K562 (cell line): ENCODE results near the gene KIN. TPM values are rescaled to one million over a fixed set of nuclear protein-coding genes. Genes with fewer than 3 reads are reported as not detected.

Experiments used
- ATAC-seq: fragments of 200-7000 bp; cut with Tn5 transposase; 3 replicates; pipeline ENCODE4 v1.9.1; 2020; ENCODE audit warnings: moderate library complexity
- BruUV-seq: library from RNA; stranded (reverse); fragments of 400-500 nt; replicated peaks from 2 replicates; lab custom pipeline; 2021; lab: Mats Ljungman, UMichigan
- CTCF ChIA-PET: fragments of 300-600 bp; formaldehyde crosslinking; extraction: SDS; loops from one replicate; lab custom pipeline; 2021; ENCODE audit warnings: low intra/inter-chr PET ratio; lab: Yijun Ruan, JAX
- POLR2A ChIA-PET: fragments of 300-600, 350-650 bp; sonication (Branson Sonifier 250); formaldehyde crosslinking; extraction: SDS; loops from one replicate; lab custom pipeline; 2021; ENCODE audit warnings: antibody characterized with exemption, inconsistent platforms; lab: Yijun Ruan, JAX
- DNase-seq, 4 experiments: peaks; one replicate each; pipeline versions ENCODE4 v3.0.0 to v3.0.0-alpha.2; 2011 to 2018; ENCODE audit warnings: low spot score in 3 of 4, mixed read lengths in 3 of 4; ENCODE audit errors: extremely low read depth in 1 of 4
- FAIRE-seq: peaks from 2 replicates; lab custom pipeline; 2011; peaks lifted over from hg19 to GRCh38; lab: Jason Lieb, UNC
- H2AFZ ChIP-seq: 2 replicates; pipeline ENCODE4 v1.6.0; 2011; ENCODE audit warnings: low read depth, low read length, control low read depth, inconsistent platforms
- H3K27ac ChIP-seq: fragments of 200-600 bp; 3 replicates; pipeline ENCODE4 v1.8.0; 2011; ENCODE audit warnings: low read depth, mild to moderate bottlenecking, control low read depth, inconsistent platforms, low read length, moderate library complexity, mixed read lengths; ENCODE audit errors: extremely low read depth
- H3K27me3 ChIP-seq, 2 experiments: fragments of 300-600 bp in 1 of 2; 2 replicates in 1 of 2; 3 replicates in 1 of 2; pipeline versions ENCODE4 v1.6.0 to v1.8.0; 2011; ENCODE audit warnings: inconsistent platforms in 2 of 2, low read length in 2 of 2, mild to moderate bottlenecking in 1 of 2, mixed read lengths in 1 of 2, moderate library complexity in 1 of 2; ENCODE audit not compliant: control insufficient read depth in 2 of 2, insufficient read depth in 2 of 2
- H3K36me3 ChIP-seq: fragments of 300-600 bp; 3 replicates; pipeline ENCODE4 v1.8.0; 2011; ENCODE audit warnings: mild to moderate bottlenecking, low read length, inconsistent platforms; ENCODE audit not compliant: control insufficient read depth, insufficient read depth
- H3K4me1 ChIP-seq, 2 experiments: fragments of 200-600 bp in 1 of 2; replicated peaks in 1 of 2; 2 replicates in 1 of 2; 3 replicates in 1 of 2; pipeline versions ENCODE4 v1.5.1 to v1.8.0; 2011; ENCODE audit warnings: inconsistent platforms in 2 of 2, low read length in 2 of 2, mild to moderate bottlenecking in 1 of 2, mixed read lengths in 1 of 2, moderate library complexity in 1 of 2; ENCODE audit not compliant: control insufficient read depth in 2 of 2, insufficient read depth in 2 of 2
- H3K4me2 ChIP-seq: 2 replicates; pipeline ENCODE4 v1.6.1; 2011; ENCODE audit warnings: low read length, control low read depth, inconsistent platforms, mixed read lengths; ENCODE audit not compliant: insufficient read depth
- H3K4me3 ChIP-seq: fragments of 200-600 bp; sonication (generic), shearing (Covaris generic); 2 replicates; pipeline ENCODE4 v1.5.1; 2016; ENCODE audit warnings: control low read depth, inconsistent platforms
- H3K79me2 ChIP-seq: fragments of 200-600 bp; 3 replicates; pipeline ENCODE4 v1.8.0; 2011; ENCODE audit warnings: low read length, inconsistent platforms; ENCODE audit not compliant: control insufficient read depth, insufficient read depth
- H3K9ac ChIP-seq, 2 experiments: 2 replicates each; pipeline versions ENCODE4 v1.6.0 to v1.6.1; 2011; ENCODE audit warnings: low read depth in 2 of 2, low read length in 2 of 2, control low read depth in 1 of 2, inconsistent platforms in 1 of 2, mild to moderate bottlenecking in 1 of 2, mixed read lengths in 1 of 2; ENCODE audit not compliant: insufficient read depth in 1 of 2
- H3K9me1 ChIP-seq: one replicate; pipeline ENCODE4 v1.6.0; 2011; ENCODE audit warnings: inconsistent platforms, mild to moderate bottlenecking, low read length, moderate library complexity; ENCODE audit not compliant: control insufficient read depth, insufficient read depth
- H3K9me3 ChIP-seq: replicated peaks from 2 replicates; pipeline ENCODE4 v1.5.1; 2011; ENCODE audit warnings: low read depth, low read length, inconsistent platforms; ENCODE audit not compliant: control insufficient read depth, insufficient read depth
- H4K20me1 ChIP-seq: replicated peaks from 2 replicates; pipeline ENCODE4 v1.6.1; 2011; ENCODE audit warnings: low read length, inconsistent platforms, mixed read lengths; ENCODE audit not compliant: control insufficient read depth, insufficient read depth
- CEBPG ChIP-seq, 3 experiments: fragments of 200-800 bp in 1 of 3; sonication (Bioruptor generic) in 1 of 3; sonication (generic) in 1 of 3; formaldehyde crosslinking in 1 of 3; IDR thresholded peaks in 2 of 3; conservative IDR thresholded peaks in 1 of 3; 2 replicates each; pipeline versions ENCODE4 v1.6.1 to v1.8.0; 2016 to 2022; ENCODE audit warnings: missing compliant biosample characterization in 2 of 3, missing genetic modification characterization in 2 of 3, mild to moderate bottlenecking in 1 of 3, missing genetic modification reagents in 1 of 3
- CREB3L1 ChIP-seq: fragments of 450-650 bp; IDR thresholded peaks from 2 replicates; pipeline ENCODE4 v1.6.1; 2014; ENCODE audit warnings: low read depth, mild to moderate bottlenecking, moderate library complexity, borderline replicate concordance
- DEAF1 ChIP-seq: fragments of 450-650 bp; formaldehyde crosslinking; IDR thresholded peaks from 2 replicates; pipeline ENCODE4 v1.4.0; 2020; ENCODE audit warnings: mild to moderate bottlenecking, moderate library complexity
- DPF2 ChIP-seq: fragments of 450-650 bp; IDR thresholded peaks from 2 replicates; pipeline ENCODE4 v1.6.1; 2016
- ERF ChIP-seq: fragments of 450-650 bp; formaldehyde crosslinking; IDR thresholded peaks from 2 replicates; pipeline ENCODE4 v1.4.0; 2020; ENCODE audit warnings: mild to moderate bottlenecking, mixed read lengths
- FOXA3 ChIP-seq, 2 experiments: fragments of 450-650 bp in 1 of 2; sonication (generic) in 1 of 2; formaldehyde crosslinking; IDR thresholded peaks in 1 of 2; conservative IDR thresholded peaks in 1 of 2; 2 replicates each; pipeline versions ENCODE4 v1.4.0 to v1.8.0; 2020 to 2022; ENCODE audit warnings: mild to moderate bottlenecking in 2 of 2, missing genetic modification reagents in 1 of 2
- HLTF ChIP-seq: fragments of 450-650 bp; IDR thresholded peaks from 2 replicates; pipeline ENCODE4 v1.6.1; 2016
- HMBOX1 ChIP-seq: sonication (generic); IDR thresholded peaks from 2 replicates; pipeline ENCODE4 v1.6.1; 2016
- ILK ChIP-seq: fragments of 450-650 bp; IDR thresholded peaks from 2 replicates; pipeline ENCODE4 v1.6.1; 2016; ENCODE audit warnings: missing genetic modification characterization, low read depth, mild to moderate bottlenecking, missing compliant biosample characterization, moderate library complexity, borderline replicate concordance
- MEIS2 ChIP-seq: fragments of 450-650 bp; IDR thresholded peaks from 2 replicates; pipeline ENCODE4 v1.6.1; 2014; ENCODE audit warnings: mild to moderate bottlenecking; ENCODE audit not compliant: partially characterized antibody
- NCOA6 ChIP-seq: fragments of 450-650 bp; IDR thresholded peaks from 2 replicates; pipeline ENCODE4 v1.6.1; 2017; ENCODE audit warnings: mild to moderate bottlenecking
- RAD21 ChIP-seq, 2 experiments: fragments of 250-450 bp in 1 of 2; fragments of 450-650 bp in 1 of 2; sonication (Bioruptor Pico) in 1 of 2; formaldehyde crosslinking in 1 of 2; IDR thresholded peaks in 1 of 2; conservative IDR thresholded peaks in 1 of 2; 2 replicates each; pipeline versions ENCODE4 v1.4.0 to v1.8.0; 2020 to 2022; ENCODE audit warnings: mild to moderate bottlenecking in 2 of 2, moderate library complexity in 1 of 2
- TBL1XR1 ChIP-seq, 2 experiments: IDR thresholded peaks; 2 replicates each; pipeline ENCODE4 v1.6.1; 2012; ENCODE audit warnings: improper control_type of control experiment in 2 of 2, low read length in 2 of 2, mild to moderate bottlenecking in 1 of 2
- TRIM28 ChIP-seq: fragments of 450-650 bp; IDR thresholded peaks from 2 replicates; pipeline ENCODE4 v1.6.1; 2017
- ZBED1 ChIP-seq: IDR thresholded peaks from 2 replicates; pipeline ENCODE4 v1.6.1; 2014
- ZNF143 ChIP-seq: sonication (generic); formaldehyde crosslinking; IDR thresholded peaks from 2 replicates; pipeline ENCODE4 v1.9.0; 2022; ENCODE audit warnings: mild to moderate bottlenecking, missing genetic modification reagents
- WGBS: fragments of 100-300 bp; shearing (Covaris generic); methylation state at CpG from one replicate; pipeline ENCODE4 v1.1.6; 2016; ENCODE audit warnings: low coverage, mixed read lengths; ENCODE audit not compliant: insufficient coverage; ENCODE audit errors: missing lambda C conversion rate; 5-methylcytosine and 5-hydroxymethylcytosine counted together
- in situ Hi-C: fragments of 300-500 bp; cut with MboI; formaldehyde crosslinking; loops from 4 replicates; pipeline ENCODE4 v1.15.0; 2018; ENCODE audit warnings: inconsistent platforms, mixed read lengths
- intact Hi-C: fragments of 100-400 bp; cut with micrococcal nuclease; formaldehyde crosslinking; loops from 2 replicates; pipeline ENCODE4 v1.14.2; 2022
- polyA plus RNA-seq, 8 experiments: library from polyadenylated mRNA; depleted of rRNA in 4 of 8; stranded (reverse) in 5 of 8; unstranded in 3 of 8; fragments of >200 nt; fragmentation: Nextera tagmentation in 2 of 8; fragmentation: Illumina TruSeq in 1 of 8; extraction: Ambion mirVana in 2 of 8; extraction: Trizol in 1 of 8; gene quantifications; 2 replicates each; pipeline versions ENCODE4 v1.2.1 to v1.2.3, GENCODE V29; 2011 to 2014; ENCODE audit warnings: inconsistent platforms in 1 of 8, missing spikeins in 1 of 8
- total RNA-seq, 7 experiments: library from RNA; depleted of rRNA in 6 of 7; stranded (reverse); fragments of >200 nt in 6 of 7; fragmentation: Illumina TruSeq in 2 of 7; extraction: Trizol in 2 of 7; gene quantifications; 2 replicates each; pipeline versions ENCODE4 v1.2.1 to v1.2.3, GENCODE V29; 2011 to 2021; ENCODE audit warnings: low replicate concordance in 1 of 7

The KIN gene
- total and polyA plus RNA-seq, 9 of the 15 experiments (the other 6 are each of a cell fraction or from before 2014, with no cell fraction given), result 11.7 to 35.6 (median 16.0) TPM

- TF ChIP-seq ZBED1, result no peak
- peak; percentile 99 for TF ChIP-seq HMBOX1
- TF ChIP-seq MEIS2, result peak; percentile 21
- 0 out of 2 replicates have a peak, but pooled peaks have one; percentile 30 for TF ChIP-seq HLTF
- TF ChIP-seq TBL1XR1 (IDR thresholded peaks at IDR 0.05; ENCODE audit: low read length in 2 of 2), result no peak
Measured at GRCh38 chr10:7819121-7819460, 31.3 kb upstream of the KIN start (continued).

GRCh38 chr10:7818295-7819120 is 30.7 kb upstream of the KIN start, which contains the start of gene TAF3:
Gene TAF3 (plus strand): TSS chr10:7818505. CDS start chr10:7818710, 205 bp downstream.
- under 1% methylated on average over 56 of the region's 77 CpGs for WGBS
- ATAC-seq, result peak; percentile 84
- H3K9me3 ChIP-seq, result no peaks in the 10 kb centered on the region
- peak within 1 kb of the TSS; percentile 100 for H2AFZ ChIP-seq
- H3K79me2 ChIP-seq, result peaks cover 28% of the 10 kb centered on the region
- ChIA-PET CTCF (no interaction called here), POLR2A (interaction anchor here (0.6 to 3.4 kb wide), 10 partner anchors 9 to 1473 kb away, joined by 3 to 19 read pairs (median 8); partner anchors contain the start of genes ATP5F1C and KIN)
- H3K27ac ChIP-seq, result peak within 1 kb of the TSS; percentile 77
- peaks cover 17% of the 10 kb centered on the region; the same call in 2 of the 3 replicates for H3K36me3 ChIP-seq
- peak within 1 kb of the TSS; percentile 84 to 95 for H3K9ac ChIP-seq
- H3K4me2 ChIP-seq, result peak within 1 kb of the TSS; percentile 98
- H3K27me3 ChIP-seq, result no peaks in the 10 kb centered on the region
- peaks cover 13% of the 10 kb centered on the region; the same call in 1 of the 2 replicates for H4K20me1 ChIP-seq
- no peaks in the 10 kb centered on the region for H3K9me1 ChIP-seq
- intact Hi-C loops (loop anchor here (2.0 kb wide), 1 partner anchor 30 kb away; the partner anchor contains the start of gene ATP5F1C), in situ Hi-C loops (no loop called here)
- H3K4me1 ChIP-seq, result peaks cover 7 to 13% of the 10 kb centered on the region in 2 experiments
- peak; percentile 90 to 97 (median 90) for DNase-seq
- H3K4me3 ChIP-seq, result peak within 1 kb of the TSS; percentile 88
- BruUV-seq, result no TSS peak
- FAIRE-seq, result peak; percentile 78
- no peak for TF ChIP-seq ZNF143 (CRISPR knock-in tag)
- TF ChIP-seq NCOA6, result no peak
- no peak for TF ChIP-seq ILK
- TF ChIP-seq RAD21 (CRISPR knock-in tag; conservative IDR thresholded peaks at IDR 0.05 in 1 of 2, IDR thresholded peaks at IDR 0.05 in 1 of 2), result no peak
- no peak for TF ChIP-seq DEAF1 (CRISPR knock-in tag)
- TF ChIP-seq CEBPG (CRISPR knock-in tag; IDR thresholded peaks at IDR 0.05), result no peak
- TF ChIP-seq CEBPG (tag; conservative IDR thresholded peaks at IDR 0.05 in 1 of 2, IDR thresholded peaks at IDR 0.05 in 1 of 2), result no peak
- TF ChIP-seq TRIM28, result no peak; the same call in 1 of the 2 replicates
- peak; percentile 31; the same call in 1 of the 2 replicates for TF ChIP-seq CREB3L1
- no peak for TF ChIP-seq ERF (CRISPR knock-in tag)
- TF ChIP-seq DPF2, result 0 out of 2 replicates have a peak, but pooled peaks have one; percentile 33
- no peak for TF ChIP-seq FOXA3 (CRISPR knock-in tag; conservative IDR thresholded peaks at IDR 0.05 in 1 of 2, IDR thresholded peaks at IDR 0.05 in 1 of 2)
